Measurements from ENCODE around the gene PSG6.
"Not testable (repeated sequence)": the region's sequence is repeated elsewhere in the genome, so short reads cannot be mapped to it uniquely, and the experiment has no call there.

Gene PSG6

GRCh38 chr19:42899110-42899509, 18.6 kb downstream of the PSG6 start:
- H3K9ac ChIP-seq (ENCODE audit: low read length) = not testable (repeated sequence)

GRCh38 chr19:42898656-42899055, 19.0 kb downstream of the PSG6 start:
- H3K9ac ChIP-seq (ENCODE audit: low read length); H3K27me3 ChIP-seq (ENCODE audit: control insufficient read depth, insufficient read depth, low read length); H3K27ac ChIP-seq (ENCODE audit: low read depth, low read length); H3K4me3 ChIP-seq (ENCODE audit: low read length); H3K4me1 ChIP-seq (ENCODE audit: control insufficient read depth, insufficient read depth, low read length); H3K36me3 ChIP-seq (ENCODE audit: control insufficient read depth, insufficient read depth, low read length): not testable (repeated sequence)

More at GRCh38 chr19:42899110-42899509, 18.6 kb downstream of the PSG6 start:
- not testable (repeated sequence) for H3K27me3 ChIP-seq (ENCODE audit: control insufficient read depth, insufficient read depth, low read length); H3K4me3 ChIP-seq (ENCODE audit: low read length); H3K27ac ChIP-seq (ENCODE audit: low read depth, low read length); H3K4me1 ChIP-seq (ENCODE audit: control insufficient read depth, insufficient read depth, low read length); H3K36me3 ChIP-seq (ENCODE audit: control insufficient read depth, insufficient read depth, low read length)

- H3K36me3 ChIP-seq (ENCODE audit: control insufficient read depth, insufficient read depth, low read length); H3K9ac ChIP-seq (ENCODE audit: low read length); H3K27ac ChIP-seq (ENCODE audit: low read depth, low read length); H3K4me1 ChIP-seq (ENCODE audit: control insufficient read depth, insufficient read depth, low read length); H3K27me3 ChIP-seq (ENCODE audit: control insufficient read depth, insufficient read depth, low read length); H3K4me3 ChIP-seq (ENCODE audit: low read length): not testable (repeated sequence)
Measured at GRCh38 chr19:42897729-42898128, 20.0 kb downstream of the PSG6 start.

GRCh38 chr19:42890446-42890845, 27.2 kb downstream of the PSG6 start:
- H3K27me3 ChIP-seq (ENCODE audit: control insufficient read depth, insufficient read depth, low read length); H3K9ac ChIP-seq (ENCODE audit: low read length); H3K4me3 ChIP-seq (ENCODE audit: low read length); H3K36me3 ChIP-seq (ENCODE audit: control insufficient read depth, insufficient read depth, low read length); H3K27ac ChIP-seq (ENCODE audit: low read depth, low read length); H3K4me1 ChIP-seq (ENCODE audit: control insufficient read depth, insufficient read depth, low read length): not testable (repeated sequence)

- H3K4me3 ChIP-seq (ENCODE audit: low read length); H3K36me3 ChIP-seq (ENCODE audit: control insufficient read depth, insufficient read depth, low read length); H3K4me1 ChIP-seq (ENCODE audit: control insufficient read depth, insufficient read depth, low read length); H3K27ac ChIP-seq (ENCODE audit: low read depth, low read length); H3K27me3 ChIP-seq (ENCODE audit: control insufficient read depth, insufficient read depth, low read length); H3K9ac ChIP-seq (ENCODE audit: low read length): not testable (repeated sequence)
Measured at GRCh38 chr19:42887876-42888445, 29.7 kb downstream of the PSG6 start.

- not testable (repeated sequence) for H3K27ac ChIP-seq (ENCODE audit: low read depth, low read length); H3K4me3 ChIP-seq (ENCODE audit: low read length); H3K36me3 ChIP-seq (ENCODE audit: control insufficient read depth, insufficient read depth, low read length); H3K27me3 ChIP-seq (ENCODE audit: control insufficient read depth, insufficient read depth, low read length); H3K9ac ChIP-seq (ENCODE audit: low read length); H3K4me1 ChIP-seq (ENCODE audit: control insufficient read depth, insufficient read depth, low read length)
Measured at GRCh38 chr19:42882730-42883129, 35.0 kb downstream of the PSG6 start.

GRCh38 chr19:42882010-42882409, 35.7 kb downstream of the PSG6 start:
- H3K4me1 ChIP-seq (ENCODE audit: control insufficient read depth, insufficient read depth, low read length) = not testable (repeated sequence)

GRCh38 chr19:42881279-42881678, 36.4 kb downstream of the PSG6 start:
- not testable (repeated sequence) for H3K27me3 ChIP-seq (ENCODE audit: control insufficient read depth, insufficient read depth, low read length); H3K4me1 ChIP-seq (ENCODE audit: control insufficient read depth, insufficient read depth, low read length); H3K27ac ChIP-seq (ENCODE audit: low read depth, low read length); H3K4me3 ChIP-seq (ENCODE audit: low read length); H3K36me3 ChIP-seq (ENCODE audit: control insufficient read depth, insufficient read depth, low read length); H3K9ac ChIP-seq (ENCODE audit: low read length)

More at GRCh38 chr19:42882010-42882409, 35.7 kb downstream of the PSG6 start:
- H3K27ac ChIP-seq (ENCODE audit: low read depth, low read length); H3K4me3 ChIP-seq (ENCODE audit: low read length); H3K9ac ChIP-seq (ENCODE audit: low read length); H3K27me3 ChIP-seq (ENCODE audit: control insufficient read depth, insufficient read depth, low read length); H3K36me3 ChIP-seq (ENCODE audit: control insufficient read depth, insufficient read depth, low read length): not testable (repeated sequence)

- not testable (repeated sequence) for H3K27me3 ChIP-seq (ENCODE audit: control insufficient read depth, insufficient read depth, low read length); H3K27ac ChIP-seq (ENCODE audit: low read depth, low read length); H3K4me3 ChIP-seq (ENCODE audit: low read length); H3K4me1 ChIP-seq (ENCODE audit: control insufficient read depth, insufficient read depth, low read length); H3K9ac ChIP-seq (ENCODE audit: low read length); H3K36me3 ChIP-seq (ENCODE audit: control insufficient read depth, insufficient read depth, low read length)
Measured at GRCh38 chr19:42880621-42881020, 37.1 kb downstream of the PSG6 start.

GRCh38 chr19:42879613-42880012, 38.1 kb downstream of the PSG6 start, which contains the start of gene PSG1:
TSS of gene PSG1 (minus strand) at chr19:42879713. CDS start at chr19:42879581, 132 bp downstream.
- Histone ChIP-seq H3K9ac (ENCODE audit: low read length) (no peak within 1 kb of the TSS), H3K4me3 (ENCODE audit: low read length) (no peak within 1 kb of the TSS), H3K4me1 (ENCODE audit: control insufficient read depth, insufficient read depth, low read length) (peaks cover 4% of the 10 kb centered on the region), H3K36me3 (ENCODE audit: control insufficient read depth, insufficient read depth, low read length) (no peaks in the 10 kb centered on the region), H3K27ac (ENCODE audit: low read depth, low read length) (no peak within 1 kb of the TSS), H3K27me3 (ENCODE audit: control insufficient read depth, insufficient read depth, low read length) (no peaks in the 10 kb centered on the region)

- not testable (repeated sequence) for H3K36me3 ChIP-seq (ENCODE audit: control insufficient read depth, insufficient read depth, low read length); H3K4me3 ChIP-seq (ENCODE audit: low read length); H3K9ac ChIP-seq (ENCODE audit: low read length); H3K27me3 ChIP-seq (ENCODE audit: control insufficient read depth, insufficient read depth, low read length); H3K27ac ChIP-seq (ENCODE audit: low read depth, low read length); H3K4me1 ChIP-seq (ENCODE audit: control insufficient read depth, insufficient read depth, low read length)
Measured at GRCh38 chr19:42876596-42876995, 41.1 kb downstream of the PSG6 start.

GRCh38 chr19:42875881-42876280, 41.8 kb downstream of the PSG6 start:
- not testable (repeated sequence) for H3K27me3 ChIP-seq (ENCODE audit: control insufficient read depth, insufficient read depth, low read length); H3K9ac ChIP-seq (ENCODE audit: low read length); H3K36me3 ChIP-seq (ENCODE audit: control insufficient read depth, insufficient read depth, low read length); H3K4me3 ChIP-seq (ENCODE audit: low read length); H3K27ac ChIP-seq (ENCODE audit: low read depth, low read length); H3K4me1 ChIP-seq (ENCODE audit: control insufficient read depth, insufficient read depth, low read length)

- H3K4me1 ChIP-seq (ENCODE audit: control insufficient read depth, insufficient read depth, low read length); H3K27ac ChIP-seq (ENCODE audit: low read depth, low read length); H3K4me3 ChIP-seq (ENCODE audit: low read length); H3K9ac ChIP-seq (ENCODE audit: low read length); H3K36me3 ChIP-seq (ENCODE audit: control insufficient read depth, insufficient read depth, low read length); H3K27me3 ChIP-seq (ENCODE audit: control insufficient read depth, insufficient read depth, low read length): not testable (repeated sequence)
Measured at GRCh38 chr19:42874901-42875813, 42.5 kb downstream of the PSG6 start.
